Measurements from ENCODE around the gene KCNJ10.
"Not testable (repeated sequence)": the region's sequence is repeated elsewhere in the genome, so short reads cannot be mapped to it uniquely, and the experiment has no call there.

DNA sequence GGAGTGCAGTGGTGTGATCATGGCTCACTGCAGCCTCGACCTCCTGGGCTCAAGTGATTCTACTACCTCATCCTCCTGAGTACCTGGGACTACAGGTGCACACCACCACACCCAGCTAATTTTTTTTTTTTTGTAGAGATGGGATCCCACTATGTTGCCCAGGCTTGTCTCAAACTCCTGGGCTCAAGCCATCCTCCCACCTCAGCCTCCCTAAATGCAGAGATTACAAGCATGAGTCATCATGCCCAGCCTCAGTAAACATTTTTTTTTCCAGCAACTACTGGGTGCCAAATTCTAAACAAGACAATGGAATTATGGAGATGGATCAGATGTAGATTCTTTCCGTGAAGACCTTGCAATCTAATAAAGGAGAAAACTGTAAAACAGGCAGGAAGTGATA, 19.8 kb downstream of the KCNJ10 start:
- TF ChIP-seq, protein P1, sequence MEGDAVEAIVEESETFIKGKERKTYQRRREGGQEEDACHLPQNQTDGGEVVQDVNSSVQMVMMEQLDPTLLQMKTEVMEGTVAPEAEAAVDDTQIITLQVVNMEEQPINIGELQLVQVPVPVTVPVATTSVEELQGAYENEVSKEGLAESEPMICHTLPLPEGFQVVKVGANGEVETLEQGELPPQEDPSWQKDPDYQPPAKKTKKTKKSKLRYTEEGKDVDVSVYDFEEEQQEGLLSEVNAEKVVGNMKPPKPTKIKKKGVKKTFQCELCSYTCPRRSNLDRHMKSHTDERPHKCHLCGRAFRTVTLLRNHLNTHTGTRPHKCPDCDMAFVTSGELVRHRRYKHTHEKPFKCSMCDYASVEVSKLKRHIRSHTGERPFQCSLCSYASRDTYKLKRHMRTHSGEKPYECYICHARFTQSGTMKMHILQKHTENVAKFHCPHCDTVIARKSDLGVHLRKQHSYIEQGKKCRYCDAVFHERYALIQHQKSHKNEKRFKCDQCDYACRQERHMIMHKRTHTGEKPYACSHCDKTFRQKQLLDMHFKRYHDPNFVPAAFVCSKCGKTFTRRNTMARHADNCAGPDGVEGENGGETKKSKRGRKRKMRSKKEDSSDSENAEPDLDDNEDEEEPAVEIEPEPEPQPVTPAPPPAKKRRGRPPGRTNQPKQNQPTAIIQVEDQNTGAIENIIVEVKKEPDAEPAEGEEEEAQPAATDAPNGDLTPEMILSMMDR (IDR thresholded peaks at IDR 0.05; ENCODE audit: extremely low read depth in 1 of 2, insufficient read depth in 1 of 2, low read depth in 1 of 2, low read length in 2 of 2), result not testable (repeated sequence)
- TF ChIP-seq EZH2 (IDR thresholded peaks at IDR 0.05; ENCODE audit: borderline replicate concordance, low read depth, low read length, severe bottlenecking); POLR2A (IDR thresholded peaks at IDR 0.05; ENCODE audit: low read depth, low read length); FOS (IDR thresholded peaks at IDR 0.05; ENCODE audit: borderline replicate concordance, insufficient read depth, low read length); POLR2AphosphoS5 (IDR thresholded peaks at IDR 0.05; ENCODE audit: insufficient read depth, low read depth, low read length); JUN (IDR thresholded peaks at IDR 0.05; ENCODE audit: borderline replicate concordance, insufficient read depth, insufficient read length, low read depth); GATA2 (IDR thresholded peaks at IDR 0.05; ENCODE audit: insufficient read depth, insufficient read length, low read depth, low read length): not testable (repeated sequence)
- TF ChIP-seq, protein P2, sequence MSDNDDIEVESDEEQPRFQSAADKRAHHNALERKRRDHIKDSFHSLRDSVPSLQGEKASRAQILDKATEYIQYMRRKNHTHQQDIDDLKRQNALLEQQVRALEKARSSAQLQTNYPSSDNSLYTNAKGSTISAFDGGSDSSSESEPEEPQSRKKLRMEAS (IDR thresholded peaks at IDR 0.05; ENCODE audit: insufficient read depth, insufficient read length), result not testable (repeated sequence)

All from endothelial cell of umbilical vein (primary cell).